Neural crest cell (in vitro differentiated cells): ENCODE measurements around the gene MED9. TPM values are rescaled to one million over a fixed set of nuclear protein-coding genes. Genes with fewer than 3 reads are reported as not detected.
A peak's percentile ranks its signal among the peaks of the same experiment; 100 is the strongest.

Experiments used
- DNase-seq: peaks from one replicate; pipeline ENCODE4 v3.0.0; 2021; ENCODE audit warnings: low read depth, mixed read lengths, low spot score
- H3K27ac Mint-ChIP-seq: one replicate; pipeline ENCODE4 v1.8.0; 2021; ENCODE audit warnings: mild to moderate bottlenecking, mixed read lengths; ENCODE audit not compliant: unreplicated experiment
- H3K27me3 Mint-ChIP-seq: 2 replicates; pipeline ENCODE4 v1.8.0; 2021; ENCODE audit warnings: low read depth, mild to moderate bottlenecking, mixed read lengths
- H3K36me3 Mint-ChIP-seq: 2 replicates; pipeline ENCODE4 v1.8.0; 2021; ENCODE audit warnings: low read depth, mild to moderate bottlenecking, mixed read lengths
- H3K4me1 Mint-ChIP-seq: 2 replicates; pipeline ENCODE4 v1.8.0; 2021; ENCODE audit warnings: mixed read lengths
- H3K4me3 Mint-ChIP-seq: one replicate; pipeline ENCODE4 v1.8.0; 2021; ENCODE audit warnings: mild to moderate bottlenecking, mixed read lengths
- H3K9me3 Mint-ChIP-seq: 2 replicates; pipeline ENCODE4 v1.8.0; 2021; ENCODE audit warnings: mixed read lengths
- total RNA-seq: library from RNA; stranded (reverse); gene quantifications from 2 replicates; pipeline ENCODE4 v1.2.1, GENCODE V29; 2021
- TF ChIP-seq, protein P1 (sequence below): fragments of 200-600 bp; sonication (generic); conservative IDR thresholded peaks from 2 replicates; pipeline ENCODE4 v1.5.0; 2021; ENCODE audit warnings: antibody characterized with exemption, mild to moderate bottlenecking

MED9 gene
- total RNA-seq, 1 donor from 2014 or later: 20.5 TPM

DNA sequence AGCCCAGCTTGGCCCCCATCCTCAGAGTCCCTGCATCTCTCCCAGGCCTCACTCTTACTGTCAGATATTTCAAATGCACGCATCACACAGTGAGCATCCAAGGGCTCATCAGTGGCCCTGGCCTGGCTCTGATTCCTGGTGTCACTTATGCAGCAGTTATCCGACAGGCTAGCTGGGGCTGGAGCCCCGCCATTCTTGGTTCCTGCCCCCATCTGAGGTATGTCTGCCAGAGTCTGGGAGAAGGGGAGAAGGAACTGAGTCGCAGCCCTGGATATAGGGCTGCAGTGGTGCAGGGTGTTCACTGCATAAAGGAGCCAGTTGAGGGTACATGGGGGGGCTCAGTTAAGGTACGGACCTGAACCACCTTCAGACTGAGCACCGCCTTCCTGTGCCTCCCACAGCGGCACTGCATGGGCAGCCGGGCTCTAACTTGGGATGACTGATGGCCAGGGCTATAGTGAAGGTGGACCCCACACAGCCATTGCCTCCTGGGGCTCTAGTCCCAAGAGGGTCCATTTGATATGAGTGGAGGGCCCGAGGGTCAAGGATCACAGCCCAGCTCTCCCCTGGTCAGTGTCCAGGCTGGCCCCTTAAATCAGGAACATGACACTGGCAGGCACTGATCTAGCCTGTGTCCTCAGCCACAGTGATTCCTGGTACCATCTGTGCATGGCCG lies 21.2 kb downstream of the MED9 start:
- no peak for DNase-seq
- Mint-ChIP-seq H3K4me3 (peak overlapping the region; percentile 84), H3K27me3 (peaks cover 38% of the 10 kb centered on the region), H3K36me3 (no peaks in the 10 kb centered on the region), H3K27ac (no peak overlapping the region), H3K4me1 (peaks cover 18% of the 10 kb centered on the region), H3K9me3 (no peaks in the 10 kb centered on the region)
- TF ChIP-seq, protein P1, sequence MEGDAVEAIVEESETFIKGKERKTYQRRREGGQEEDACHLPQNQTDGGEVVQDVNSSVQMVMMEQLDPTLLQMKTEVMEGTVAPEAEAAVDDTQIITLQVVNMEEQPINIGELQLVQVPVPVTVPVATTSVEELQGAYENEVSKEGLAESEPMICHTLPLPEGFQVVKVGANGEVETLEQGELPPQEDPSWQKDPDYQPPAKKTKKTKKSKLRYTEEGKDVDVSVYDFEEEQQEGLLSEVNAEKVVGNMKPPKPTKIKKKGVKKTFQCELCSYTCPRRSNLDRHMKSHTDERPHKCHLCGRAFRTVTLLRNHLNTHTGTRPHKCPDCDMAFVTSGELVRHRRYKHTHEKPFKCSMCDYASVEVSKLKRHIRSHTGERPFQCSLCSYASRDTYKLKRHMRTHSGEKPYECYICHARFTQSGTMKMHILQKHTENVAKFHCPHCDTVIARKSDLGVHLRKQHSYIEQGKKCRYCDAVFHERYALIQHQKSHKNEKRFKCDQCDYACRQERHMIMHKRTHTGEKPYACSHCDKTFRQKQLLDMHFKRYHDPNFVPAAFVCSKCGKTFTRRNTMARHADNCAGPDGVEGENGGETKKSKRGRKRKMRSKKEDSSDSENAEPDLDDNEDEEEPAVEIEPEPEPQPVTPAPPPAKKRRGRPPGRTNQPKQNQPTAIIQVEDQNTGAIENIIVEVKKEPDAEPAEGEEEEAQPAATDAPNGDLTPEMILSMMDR: no peak

DNA sequence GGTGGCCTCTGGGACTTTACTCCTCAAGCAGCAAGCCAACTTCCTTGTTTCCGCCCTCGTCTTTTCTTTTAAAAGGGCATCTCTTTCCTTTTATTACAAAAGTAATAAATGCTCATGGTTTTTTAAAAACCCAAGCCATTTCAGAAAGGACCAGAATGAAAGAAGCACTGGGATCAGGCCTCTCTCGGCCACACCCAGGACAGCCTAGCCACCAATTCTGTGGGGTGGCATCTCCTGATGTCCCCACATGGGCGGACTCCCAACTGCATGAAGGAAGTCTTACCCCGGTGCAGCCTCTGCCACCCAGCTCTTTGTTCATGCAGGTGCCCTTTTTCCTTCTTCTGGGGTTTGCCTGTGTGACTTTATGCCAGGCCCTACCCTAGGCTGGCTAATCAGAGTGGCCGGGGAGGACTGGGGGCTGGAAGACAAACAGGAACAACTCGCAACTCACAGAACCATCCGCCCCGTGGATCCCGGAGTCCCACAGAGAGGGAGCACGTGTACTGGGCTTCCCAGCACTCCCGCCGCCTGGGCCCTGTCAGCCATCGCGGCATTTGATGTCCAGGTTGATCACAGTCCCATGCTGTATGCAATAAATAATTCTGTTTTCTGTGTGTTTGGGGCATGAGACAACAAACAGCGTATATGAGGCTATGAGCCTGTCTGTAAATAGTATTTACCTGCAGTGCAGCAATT lies 22.0 kb downstream of the MED9 start:
- TF ChIP-seq, protein P1: no peak
- Mint-ChIP-seq H3K9me3 (no peaks in the 10 kb centered on the region), H3K27me3 (peaks cover 33% of the 10 kb centered on the region), H3K4me1 (peaks cover 19% of the 10 kb centered on the region), H3K27ac (no peak overlapping the region), H3K4me3 (peak overlapping the region; percentile 66), H3K36me3 (no peaks in the 10 kb centered on the region)
- DNase-seq: no peak

DNA sequence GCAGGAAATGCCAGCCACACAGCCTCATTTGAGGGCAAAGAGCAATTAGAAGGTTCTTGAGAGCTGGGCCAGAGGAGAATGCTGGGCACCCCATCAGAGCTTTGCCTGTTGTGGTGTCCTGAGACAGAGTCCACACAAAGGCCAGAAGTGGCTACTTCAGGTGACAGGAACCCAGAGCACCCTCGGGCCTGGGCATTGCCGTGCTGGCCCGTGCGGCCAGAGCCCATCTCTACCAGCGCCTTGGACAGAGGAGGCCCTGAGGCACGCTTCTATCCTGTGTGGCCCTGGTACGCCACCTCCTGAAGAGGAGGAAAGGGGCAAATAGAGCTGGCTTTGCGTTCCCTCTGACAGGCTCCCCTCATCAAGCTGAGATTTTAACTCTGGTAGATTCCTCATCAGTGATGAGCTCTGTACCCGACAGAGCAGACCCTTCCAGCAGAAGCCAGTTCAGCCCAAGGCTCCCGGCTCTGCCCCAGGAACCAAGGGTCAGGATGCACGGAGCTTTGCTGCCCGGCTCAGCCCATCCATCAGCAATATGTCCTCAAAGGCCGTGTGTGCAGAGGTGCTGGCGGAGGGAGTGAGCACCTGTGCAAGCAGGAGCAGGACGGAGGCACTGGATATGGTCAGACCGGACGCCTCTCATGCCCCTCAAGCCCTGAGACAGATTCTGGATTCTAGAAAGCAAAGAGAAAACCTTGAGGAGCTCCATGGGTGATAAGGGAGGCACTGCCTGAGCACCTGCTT lies 22.8 kb downstream of the MED9 start:
- H3K36me3 Mint-ChIP-seq: no peaks in the 10 kb centered on the region
- no peaks in the 10 kb centered on the region for H3K9me3 Mint-ChIP-seq
- DNase-seq: no peak
- TF ChIP-seq, protein P1: no peak
- H3K27ac Mint-ChIP-seq: no peak overlapping the region
- H3K4me1 Mint-ChIP-seq: peaks cover 17% of the 10 kb centered on the region
- H3K27me3 Mint-ChIP-seq: peaks cover 27% of the 10 kb centered on the region
- peak overlapping the region; percentile 66 for H3K4me3 Mint-ChIP-seq

DNA sequence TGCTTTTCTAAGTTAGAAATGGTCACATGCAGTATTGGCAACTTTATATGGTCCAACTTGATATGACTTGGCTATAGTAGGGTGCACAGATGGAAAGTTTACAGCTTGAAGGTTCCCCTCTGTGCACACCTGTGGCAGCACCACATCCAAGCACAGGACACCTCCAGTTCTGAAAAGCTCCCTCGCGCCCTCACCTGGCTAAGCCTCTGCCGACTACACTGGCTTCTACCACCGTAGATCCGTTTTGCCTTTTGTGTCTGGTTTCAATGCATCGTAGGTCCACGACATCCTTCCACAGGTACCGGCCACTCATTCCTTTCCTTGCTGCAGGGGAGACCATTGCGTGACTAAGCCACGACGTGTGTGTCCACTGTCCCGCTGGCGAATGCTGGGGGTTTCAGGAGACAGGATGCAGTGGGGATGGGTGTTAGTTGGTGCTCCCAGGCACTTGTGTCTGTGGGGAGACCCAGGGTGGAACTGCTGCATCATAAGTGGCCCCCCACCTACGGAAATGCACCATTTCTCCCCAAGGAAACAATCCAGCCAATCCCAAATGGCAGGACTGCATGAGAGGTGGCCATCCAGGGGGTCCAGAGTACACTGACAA lies 24.3 kb downstream of the MED9 start:
- Mint-ChIP-seq H3K9me3 (no peaks in the 10 kb centered on the region), H3K27ac (no peak overlapping the region), H3K27me3 (peaks cover 12% of the 10 kb centered on the region), H3K36me3 (no peaks in the 10 kb centered on the region), H3K4me3 (peak overlapping the region; percentile 19), H3K4me1 (peaks cover 9% of the 10 kb centered on the region)
- TF ChIP-seq, protein P1: peak; percentile 39
- no peak for DNase-seq

DNA sequence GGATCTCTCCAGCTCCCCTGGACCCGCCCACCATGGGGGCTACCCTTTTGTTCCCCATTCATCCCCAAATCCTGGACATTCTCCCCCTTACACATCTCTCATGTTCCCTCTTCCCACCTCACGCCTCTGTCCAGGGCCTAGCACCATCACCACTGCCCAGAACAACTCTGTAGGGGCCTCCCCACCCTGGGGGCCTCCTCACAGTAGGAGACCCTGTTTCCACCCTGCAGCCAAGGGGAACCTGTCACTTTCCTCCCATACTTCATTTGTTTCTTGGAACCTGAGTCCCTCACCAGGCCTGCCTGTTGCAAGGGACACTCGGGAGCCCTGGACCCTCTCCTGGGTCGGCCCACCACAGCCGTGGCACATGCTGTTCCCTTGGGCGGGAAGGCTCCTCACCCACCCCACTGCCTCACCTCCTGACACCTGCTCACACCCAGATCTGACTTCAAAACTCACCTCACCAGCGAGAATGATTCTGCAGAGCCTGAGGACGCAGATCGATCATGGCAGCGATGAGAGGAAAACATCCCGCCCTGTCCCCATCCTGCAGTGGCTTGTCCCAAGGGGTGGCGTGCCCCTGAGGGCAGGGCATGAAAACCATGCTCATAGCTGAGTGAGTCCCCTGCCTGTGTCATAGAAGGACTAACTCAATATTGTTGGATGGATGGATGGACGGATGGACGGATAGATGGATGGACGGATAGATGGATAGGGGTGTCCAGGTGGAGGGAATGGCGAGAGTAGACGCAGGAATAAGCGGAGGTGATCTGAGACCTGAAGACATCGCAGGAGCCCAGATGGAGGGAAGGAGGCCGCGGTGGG lies 26.2 kb downstream of the MED9 start:
- Mint-ChIP-seq H3K4me1 (peaks cover 5% of the 10 kb centered on the region), H3K36me3 (no peaks in the 10 kb centered on the region), H3K9me3 (no peaks in the 10 kb centered on the region), H3K27me3 (peaks cover 2% of the 10 kb centered on the region), H3K27ac (no peak overlapping the region), H3K4me3 (no peak overlapping the region)
- TF ChIP-seq, protein P1: no peak
- DNase-seq: no peak
